HEK293 (cell line): ENCODE data around the gene LAMA5.

Source experiments
- CTCF ChIA-PET: fragments of 350-600 bp; formaldehyde crosslinking; extraction: SDS; loops from one replicate; lab custom pipeline; 2021; ENCODE audit warnings: antibody characterized with exemption; lab: Yijun Ruan, JAX
- POLR2A ChIA-PET: fragments of 300-600 bp; formaldehyde crosslinking; extraction: SDS; loops from one replicate; lab custom pipeline; 2020; ENCODE audit warnings: antibody characterized with exemption, inconsistent platforms; lab: Yijun Ruan, JAX
- H3K27ac ChIP-seq: fragments of 200-500 bp; sonication (Bioruptor generic); 2 replicates; pipeline ENCODE4 v1.5.1; 2014; ENCODE audit warnings: low read depth, low read length, control low read depth, inconsistent platforms; ENCODE audit errors: extremely low read depth
- H3K36me3 ChIP-seq, 2 experiments: fragments of 200-500 bp in 1 of 2; sonication (Bioruptor generic) in 1 of 2; 1 replicate in 1 of 2; 2 replicates in 1 of 2; pipeline ENCODE4 v1.5.1; 2014 to 2017; ENCODE audit warnings: inconsistent platforms in 2 of 2, low read length in 2 of 2; ENCODE audit not compliant: control insufficient read depth in 2 of 2, insufficient read depth in 1 of 2
- H3K4me1 ChIP-seq: fragments of 200-500 bp; sonication (Bioruptor generic); 2 replicates; pipeline ENCODE4 v1.5.1; 2014; ENCODE audit warnings: mild to moderate bottlenecking, low read length, inconsistent platforms; ENCODE audit not compliant: control insufficient read depth, insufficient read depth
- H3K4me3 ChIP-seq: 2 replicates; pipeline ENCODE4 v1.5.1; 2011; ENCODE audit warnings: low read depth, mild to moderate bottlenecking, control low read depth, low read length, moderate library complexity
- H3K9me3 ChIP-seq: fragments of 200-500 bp; sonication (Bioruptor generic); 2 replicates; pipeline ENCODE4 v1.5.1; 2014; ENCODE audit warnings: low read depth, low read length, inconsistent platforms; ENCODE audit not compliant: control insufficient read depth, insufficient read depth
- EGR2 ChIP-seq: fragments of 450-650 bp; formaldehyde crosslinking; IDR thresholded peaks from 2 replicates; pipeline ENCODE4 v1.5.1; 2016; ENCODE audit warnings: low read depth, missing biosample characterization, missing genetic modification characterization
- SP2 ChIP-seq: fragments of 450-650 bp; formaldehyde crosslinking; IDR thresholded peaks from 2 replicates; pipeline ENCODE4 v1.5.1; 2016; ENCODE audit warnings: missing biosample characterization, missing genetic modification characterization
- SP3 ChIP-seq: fragments of 450-650 bp; formaldehyde crosslinking; IDR thresholded peaks from 2 replicates; pipeline ENCODE4 v1.5.1; 2016; ENCODE audit warnings: missing biosample characterization, missing genetic modification characterization
- ZBTB21 ChIP-seq: fragments of 450-650 bp; formaldehyde crosslinking; IDR thresholded peaks from 2 replicates; pipeline ENCODE4 v1.5.1; 2017; ENCODE audit warnings: missing biosample characterization, missing genetic modification characterization
- ZBTB8A ChIP-seq: fragments of 450-650 bp; formaldehyde crosslinking; IDR thresholded peaks from 2 replicates; pipeline ENCODE4 v1.5.1; 2016; ENCODE audit warnings: missing biosample characterization, missing genetic modification characterization
- ZNF16 ChIP-seq: fragments of 450-650 bp; formaldehyde crosslinking; IDR thresholded peaks from 2 replicates; pipeline ENCODE4 v1.5.1; 2016; ENCODE audit warnings: low read depth, missing biosample characterization, missing genetic modification characterization
- ZNF292 ChIP-seq: fragments of 450-650 bp; formaldehyde crosslinking; IDR thresholded peaks from 2 replicates; pipeline ENCODE4 v1.5.1; 2016; ENCODE audit warnings: low read depth, missing biosample characterization, missing genetic modification characterization, borderline replicate concordance
- ZNF585B ChIP-seq: fragments of 450-650 bp; formaldehyde crosslinking; IDR thresholded peaks from 2 replicates; pipeline ENCODE4 v1.5.1; 2016; ENCODE audit warnings: missing biosample characterization, missing genetic modification characterization
- ZNF785 ChIP-seq: fragments of 450-650 bp; formaldehyde crosslinking; IDR thresholded peaks from 2 replicates; pipeline ENCODE4 v1.5.1; 2016; ENCODE audit warnings: missing biosample characterization, missing genetic modification characterization
- ZNF830 ChIP-seq: fragments of 450-650 bp; IDR thresholded peaks from 2 replicates; pipeline ENCODE4 v1.5.0; 2018; ENCODE audit warnings: missing biosample characterization, missing genetic modification characterization, low read depth, mild to moderate bottlenecking, moderate library complexity
- TF ChIP-seq, protein P1 (sequence below): fragments of 450-650 bp; IDR thresholded peaks from 2 replicates; pipeline ENCODE4 v1.5.1; 2018; ENCODE audit warnings: missing biosample characterization, mild to moderate bottlenecking, missing genetic modification characterization
- TF ChIP-seq, protein P2 (sequence below): fragments of 450-650 bp; formaldehyde crosslinking; IDR thresholded peaks from 2 replicates; pipeline ENCODE4 v1.5.1; 2016; ENCODE audit warnings: missing biosample characterization, missing genetic modification characterization, low read depth
- TF ChIP-seq, protein P3 (sequence below): fragments of 450-650 bp; formaldehyde crosslinking; IDR thresholded peaks from 2 replicates; pipeline ENCODE4 v1.5.1; 2016; ENCODE audit warnings: missing biosample characterization, missing genetic modification characterization
- TF ChIP-seq, protein P4 (sequence below): fragments of 450-650 bp; formaldehyde crosslinking; IDR thresholded peaks from 2 replicates; pipeline ENCODE4 v1.5.1; 2016; ENCODE audit warnings: missing biosample characterization, missing genetic modification characterization
- TF ChIP-seq, protein P5 (sequence below): fragments of 450-650 bp; formaldehyde crosslinking; IDR thresholded peaks from 2 replicates; pipeline ENCODE4 v1.5.0; 2017; ENCODE audit warnings: missing biosample characterization, missing genetic modification characterization, borderline replicate concordance
- TF ChIP-seq, protein P6 (sequence below): fragments of 450-650 bp; formaldehyde crosslinking; IDR thresholded peaks from 2 replicates; pipeline ENCODE4 v1.5.1; 2016; ENCODE audit warnings: missing biosample characterization, missing genetic modification characterization

LAMA5 gene

DNA sequence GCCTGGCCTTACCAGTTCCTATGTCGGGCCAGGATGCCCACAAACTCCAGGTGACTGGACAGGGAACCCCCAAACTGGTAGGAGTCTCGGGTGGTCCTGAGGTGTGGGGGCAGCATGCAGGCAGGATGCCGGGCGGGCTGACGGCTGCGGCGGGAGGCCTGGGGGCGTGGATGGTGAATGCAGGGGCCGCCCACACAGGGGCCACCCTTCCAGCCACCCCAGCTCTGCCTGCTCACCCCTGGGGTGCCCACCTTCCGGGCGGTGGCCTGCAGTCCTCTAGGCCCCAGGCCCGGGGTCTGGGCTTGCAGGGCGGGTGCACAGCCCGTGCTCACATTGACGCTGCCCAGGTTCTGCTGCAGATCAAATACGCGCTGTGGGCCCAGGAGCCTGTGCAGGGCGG, 56.0 kb downstream of the LAMA5 start:
- CTCF ChIA-PET = no interaction called here
- Histone ChIP-seq H3K27ac (no peak overlapping the region), H3K36me3 (peaks cover 0 to 92% of the 10 kb centered on the region in 2 experiments; a peak in 2 of 3 replicates)

DNA sequence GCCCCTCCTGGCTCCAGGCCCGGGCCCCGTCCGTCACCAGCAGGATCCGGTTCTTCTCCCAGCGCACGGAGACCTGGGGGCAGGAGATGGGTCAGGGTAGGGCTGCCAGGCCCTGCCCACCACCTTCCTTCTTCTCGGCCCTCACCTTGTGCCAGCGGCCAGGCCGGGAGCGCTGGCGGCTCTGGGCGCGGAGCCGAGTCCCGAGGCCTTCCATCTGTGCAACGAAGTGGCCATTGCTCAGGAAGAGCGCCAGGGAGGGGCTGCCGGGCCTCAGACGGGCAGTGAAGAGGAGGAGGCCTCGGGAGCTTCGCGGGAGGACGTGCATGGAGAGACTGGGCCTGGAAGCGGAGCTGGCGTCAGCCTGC, 56.4 kb downstream of the LAMA5 start:
- no peak overlapping the region for H3K27ac ChIP-seq
- peaks cover 0 to 92% of the 10 kb centered on the region in 2 experiments; a peak in 2 of 3 replicates for H3K36me3 ChIP-seq
- no peak overlapping the region for H3K4me3 ChIP-seq
- H3K4me1 ChIP-seq = no peaks in the 10 kb centered on the region
- H3K9me3 ChIP-seq = no peaks in the 10 kb centered on the region
- POLR2A ChIA-PET = interaction anchor here (1.5 kb wide), 1 partner anchor 56 kb away, joined by 3 read pairs; no protein-coding TSS in a partner anchor
- CTCF ChIA-PET = no interaction called here
- TF ChIP-seq ZNF16 (no peak), SP3 (tag by site-specific recombination) (no peak), SP2 (tag by site-specific recombination) (no peak), ZNF785 (tag by site-specific recombination) (no peak), ZNF292 (tag by site-specific recombination) (no peak), ZNF830 (tag by site-specific recombination) (no peak), ZNF585B (tag by site-specific recombination) (no peak), ZBTB8A (tag by site-specific recombination) (no peak)
- TF ChIP-seq, protein P1, sequence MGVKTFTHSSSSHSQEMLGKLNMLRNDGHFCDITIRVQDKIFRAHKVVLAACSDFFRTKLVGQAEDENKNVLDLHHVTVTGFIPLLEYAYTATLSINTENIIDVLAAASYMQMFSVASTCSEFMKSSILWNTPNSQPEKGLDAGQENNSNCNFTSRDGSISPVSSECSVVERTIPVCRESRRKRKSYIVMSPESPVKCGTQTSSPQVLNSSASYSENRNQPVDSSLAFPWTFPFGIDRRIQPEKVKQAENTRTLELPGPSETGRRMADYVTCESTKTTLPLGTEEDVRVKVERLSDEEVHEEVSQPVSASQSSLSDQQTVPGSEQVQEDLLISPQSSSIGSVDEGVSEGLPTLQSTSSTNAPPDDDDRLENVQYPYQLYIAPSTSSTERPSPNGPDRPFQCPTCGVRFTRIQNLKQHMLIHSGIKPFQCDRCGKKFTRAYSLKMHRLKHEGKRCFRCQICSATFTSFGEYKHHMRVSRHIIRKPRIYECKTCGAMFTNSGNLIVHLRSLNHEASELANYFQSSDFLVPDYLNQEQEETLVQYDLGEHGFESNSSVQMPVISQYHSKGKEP (tag by site-specific recombination) = no peak
- TF ChIP-seq, protein P2, sequence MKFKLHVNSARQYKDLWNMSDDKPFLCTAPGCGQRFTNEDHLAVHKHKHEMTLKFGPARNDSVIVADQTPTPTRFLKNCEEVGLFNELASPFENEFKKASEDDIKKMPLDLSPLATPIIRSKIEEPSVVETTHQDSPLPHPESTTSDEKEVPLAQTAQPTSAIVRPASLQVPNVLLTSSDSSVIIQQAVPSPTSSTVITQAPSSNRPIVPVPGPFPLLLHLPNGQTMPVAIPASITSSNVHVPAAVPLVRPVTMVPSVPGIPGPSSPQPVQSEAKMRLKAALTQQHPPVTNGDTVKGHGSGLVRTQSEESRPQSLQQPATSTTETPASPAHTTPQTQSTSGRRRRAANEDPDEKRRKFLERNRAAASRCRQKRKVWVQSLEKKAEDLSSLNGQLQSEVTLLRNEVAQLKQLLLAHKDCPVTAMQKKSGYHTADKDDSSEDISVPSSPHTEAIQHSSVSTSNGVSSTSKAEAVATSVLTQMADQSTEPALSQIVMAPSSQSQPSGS (tag by site-specific recombination) = no peak
- TF ChIP-seq, protein P3, sequence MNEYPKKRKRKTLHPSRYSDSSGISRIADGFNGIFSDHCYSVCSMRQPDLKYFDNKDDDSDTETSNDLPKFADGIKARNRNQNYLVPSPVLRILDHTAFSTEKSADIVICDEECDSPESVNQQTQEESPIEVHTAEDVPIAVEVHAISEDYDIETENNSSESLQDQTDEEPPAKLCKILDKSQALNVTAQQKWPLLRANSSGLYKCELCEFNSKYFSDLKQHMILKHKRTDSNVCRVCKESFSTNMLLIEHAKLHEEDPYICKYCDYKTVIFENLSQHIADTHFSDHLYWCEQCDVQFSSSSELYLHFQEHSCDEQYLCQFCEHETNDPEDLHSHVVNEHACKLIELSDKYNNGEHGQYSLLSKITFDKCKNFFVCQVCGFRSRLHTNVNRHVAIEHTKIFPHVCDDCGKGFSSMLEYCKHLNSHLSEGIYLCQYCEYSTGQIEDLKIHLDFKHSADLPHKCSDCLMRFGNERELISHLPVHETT (tag by site-specific recombination) = no peak
- TF ChIP-seq, protein P4, sequence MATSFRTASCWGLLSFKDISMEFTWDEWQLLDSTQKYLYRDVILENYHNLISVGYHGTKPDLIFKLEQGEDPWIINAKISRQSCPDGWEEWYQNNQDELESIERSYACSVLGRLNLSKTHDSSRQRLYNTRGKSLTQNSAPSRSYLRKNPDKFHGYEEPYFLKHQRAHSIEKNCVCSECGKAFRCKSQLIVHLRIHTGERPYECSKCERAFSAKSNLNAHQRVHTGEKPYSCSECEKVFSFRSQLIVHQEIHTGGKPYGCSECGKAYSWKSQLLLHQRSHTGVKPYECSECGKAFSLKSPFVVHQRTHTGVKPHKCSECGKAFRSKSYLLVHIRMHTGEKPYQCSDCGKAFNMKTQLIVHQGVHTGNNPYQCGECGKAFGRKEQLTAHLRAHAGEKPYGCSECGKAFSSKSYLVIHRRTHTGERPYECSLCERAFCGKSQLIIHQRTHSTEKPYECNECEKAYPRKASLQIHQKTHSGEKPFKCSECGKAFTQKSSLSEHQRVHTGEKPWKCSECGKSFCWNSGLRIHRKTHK = no peak
- TF ChIP-seq, protein P5, sequence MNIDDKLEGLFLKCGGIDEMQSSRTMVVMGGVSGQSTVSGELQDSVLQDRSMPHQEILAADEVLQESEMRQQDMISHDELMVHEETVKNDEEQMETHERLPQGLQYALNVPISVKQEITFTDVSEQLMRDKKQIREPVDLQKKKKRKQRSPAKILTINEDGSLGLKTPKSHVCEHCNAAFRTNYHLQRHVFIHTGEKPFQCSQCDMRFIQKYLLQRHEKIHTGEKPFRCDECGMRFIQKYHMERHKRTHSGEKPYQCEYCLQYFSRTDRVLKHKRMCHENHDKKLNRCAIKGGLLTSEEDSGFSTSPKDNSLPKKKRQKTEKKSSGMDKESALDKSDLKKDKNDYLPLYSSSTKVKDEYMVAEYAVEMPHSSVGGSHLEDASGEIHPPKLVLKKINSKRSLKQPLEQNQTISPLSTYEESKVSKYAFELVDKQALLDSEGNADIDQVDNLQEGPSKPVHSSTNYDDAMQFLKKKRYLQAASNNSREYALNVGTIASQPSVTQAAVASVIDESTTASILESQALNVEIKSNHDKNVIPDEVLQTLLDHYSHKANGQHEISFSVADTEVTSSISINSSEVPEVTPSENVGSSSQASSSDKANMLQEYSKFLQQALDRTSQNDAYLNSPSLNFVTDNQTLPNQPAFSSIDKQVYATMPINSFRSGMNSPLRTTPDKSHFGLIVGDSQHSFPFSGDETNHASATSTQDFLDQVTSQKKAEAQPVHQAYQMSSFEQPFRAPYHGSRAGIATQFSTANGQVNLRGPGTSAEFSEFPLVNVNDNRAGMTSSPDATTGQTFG = no peak
- TF ChIP-seq, protein P6, sequence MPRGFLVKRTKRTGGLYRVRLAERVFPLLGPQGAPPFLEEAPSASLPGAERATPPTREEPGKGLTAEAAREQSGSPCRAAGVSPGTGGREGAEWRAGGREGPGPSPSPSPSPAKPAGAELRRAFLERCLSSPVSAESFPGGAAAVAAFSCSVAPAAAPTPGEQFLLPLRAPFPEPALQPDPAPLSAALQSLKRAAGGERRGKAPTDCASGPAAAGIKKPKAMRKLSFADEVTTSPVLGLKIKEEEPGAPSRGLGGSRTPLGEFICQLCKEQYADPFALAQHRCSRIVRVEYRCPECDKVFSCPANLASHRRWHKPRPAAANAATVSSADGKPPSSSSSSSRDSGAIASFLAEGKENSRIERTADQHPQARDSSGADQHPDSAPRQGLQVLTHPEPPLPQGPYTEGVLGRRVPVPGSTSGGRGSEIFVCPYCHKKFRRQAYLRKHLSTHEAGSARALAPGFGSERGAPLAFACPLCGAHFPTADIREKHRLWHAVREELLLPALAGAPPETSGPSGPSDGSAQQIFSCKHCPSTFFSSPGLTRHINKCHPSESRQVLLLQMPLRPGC (tag by site-specific recombination) = no peak

More for the DNA sequence above, 56.0 kb downstream of the LAMA5 start:
- TF ChIP-seq EGR2 (tag by site-specific recombination) (0 out of 2 replicates have a peak, but pooled peaks have one; percentile 5), ZBTB21 (tag by site-specific recombination) (no peak)
- no peak overlapping the region for H3K4me3 ChIP-seq
- H3K9me3 ChIP-seq = no peaks in the 10 kb centered on the region
- POLR2A ChIA-PET = interaction anchor here (1.5 kb wide), 1 partner anchor 55 kb away, joined by 3 read pairs; no protein-coding TSS in a partner anchor
- H3K4me1 ChIP-seq = no peaks in the 10 kb centered on the region
